T-helper 2 cell treated with Interferon-gamma antibody and Interleukin-4, amounts not matched to agents 5 μg/mL and 100 μg/mL, for 36 hours (primary cell): ENCODE results near the gene RNASE13.
A peak's percentile ranks its signal among the peaks of the same experiment; 100 is the strongest.
"Not testable (repeated sequence)": the region's sequence is repeated elsewhere in the genome, so short reads cannot be mapped to it uniquely, and the experiment has no call there.

Experiments used
- DNase-seq: peaks from one replicate; pipeline ENCODE4 v3.0.0; 2021; ENCODE audit warnings: low spot score
- H3K27ac Mint-ChIP-seq: one replicate; pipeline ENCODE4 v1.8.0; 2021; ENCODE audit warnings: mild to moderate bottlenecking, mixed read lengths
- H3K27me3 Mint-ChIP-seq: one replicate; pipeline ENCODE4 v1.8.0; 2021; ENCODE audit warnings: low read depth, mixed read lengths
- H3K36me3 Mint-ChIP-seq: one replicate; pipeline ENCODE4 v1.8.0; 2021; ENCODE audit warnings: low read depth, mixed read lengths
- H3K4me1 Mint-ChIP-seq: one replicate; pipeline ENCODE4 v1.8.0; 2021; ENCODE audit warnings: low read depth, mixed read lengths
- H3K4me3 Mint-ChIP-seq: one replicate; pipeline ENCODE4 v1.8.0; 2022; ENCODE audit warnings: mild to moderate bottlenecking, moderate library complexity, mixed read lengths
- H3K9me3 Mint-ChIP-seq: one replicate; pipeline ENCODE4 v1.8.0; 2021; ENCODE audit warnings: mixed read lengths

RNASE13 gene

DNA sequence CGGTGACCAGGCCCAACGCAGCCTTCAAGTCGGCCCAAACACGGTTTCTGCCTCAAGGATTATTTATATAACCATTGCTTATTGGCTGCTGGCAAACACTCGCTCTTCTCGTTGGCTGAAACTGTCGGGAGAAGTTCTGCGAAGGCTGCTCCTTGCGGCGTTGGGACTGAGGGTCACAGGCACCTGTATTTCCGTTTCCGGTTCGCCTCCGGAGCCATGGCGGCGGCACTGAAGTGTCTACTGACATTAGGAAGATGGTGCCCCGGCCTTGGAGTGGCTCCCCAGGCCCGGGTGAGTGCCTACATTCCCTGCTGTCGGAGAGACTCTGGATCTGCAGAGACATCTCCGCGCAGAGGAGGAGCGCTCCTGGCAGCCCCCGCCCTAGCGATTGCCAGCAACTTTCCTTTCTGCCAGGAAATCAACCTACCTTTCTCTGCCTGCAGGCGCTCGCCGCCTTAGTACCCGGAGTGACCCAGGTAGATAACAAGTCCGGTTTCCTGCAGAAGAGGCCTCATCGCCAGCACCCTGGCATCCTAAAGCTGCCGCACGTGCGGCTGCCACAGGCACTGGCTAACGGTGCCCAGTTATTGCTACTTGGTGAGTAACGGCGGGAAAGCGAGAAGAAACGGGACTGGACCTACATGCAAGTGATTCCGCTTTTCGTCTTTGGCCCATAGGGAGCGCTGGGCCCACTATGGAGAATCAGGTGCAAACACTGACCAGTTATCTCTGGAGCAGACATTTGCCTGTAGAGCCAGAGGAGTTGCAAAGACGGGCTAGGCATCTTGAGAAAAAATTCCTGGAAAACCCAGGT, 44.6 kb downstream of the RNASE13 start, which contains the start of gene METTL17:
METTL17 (plus strand) TSS at position 194 of the 814 bp plus-strand sequence; CDS start at position 217, 23 bp downstream.
- Mint-ChIP-seq H3K27ac (peak within 1 kb of the TSS; percentile 85), H3K36me3 (peaks cover 27% of the 10 kb centered on the region), H3K4me3 (peak within 1 kb of the TSS; percentile 93), H3K27me3 (no peaks in the 10 kb centered on the region), H3K4me1 (peaks cover 11% of the 10 kb centered on the region), H3K9me3 (no peaks in the 10 kb centered on the region)
- DNase-seq: peak; percentile 90

DNA sequence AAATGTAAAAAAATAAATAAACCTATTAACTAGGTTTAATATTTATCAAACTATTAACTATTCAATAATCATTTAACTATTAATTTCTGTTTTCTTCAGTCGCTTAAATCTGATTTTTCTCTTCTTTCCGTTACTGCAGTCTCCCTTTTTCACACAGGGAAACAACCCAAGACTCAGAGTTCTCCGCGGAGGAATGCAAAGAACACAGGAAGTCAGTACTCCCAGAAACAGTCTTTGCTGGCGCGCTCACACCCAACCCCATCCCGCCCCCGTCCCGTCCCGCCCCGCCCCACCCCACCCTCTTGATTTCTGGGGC, 45.2 kb downstream of the RNASE13 start:
- peak overlapping the region; percentile 93 for H3K4me3 Mint-ChIP-seq
- H3K9me3 Mint-ChIP-seq: no peaks in the 10 kb centered on the region
- no peak for DNase-seq
- peaks cover 11% of the 10 kb centered on the region for H3K4me1 Mint-ChIP-seq
- H3K36me3 Mint-ChIP-seq: peaks cover 22% of the 10 kb centered on the region
- H3K27ac Mint-ChIP-seq: peak overlapping the region; percentile 85
- H3K27me3 Mint-ChIP-seq: no peaks in the 10 kb centered on the region

DNA sequence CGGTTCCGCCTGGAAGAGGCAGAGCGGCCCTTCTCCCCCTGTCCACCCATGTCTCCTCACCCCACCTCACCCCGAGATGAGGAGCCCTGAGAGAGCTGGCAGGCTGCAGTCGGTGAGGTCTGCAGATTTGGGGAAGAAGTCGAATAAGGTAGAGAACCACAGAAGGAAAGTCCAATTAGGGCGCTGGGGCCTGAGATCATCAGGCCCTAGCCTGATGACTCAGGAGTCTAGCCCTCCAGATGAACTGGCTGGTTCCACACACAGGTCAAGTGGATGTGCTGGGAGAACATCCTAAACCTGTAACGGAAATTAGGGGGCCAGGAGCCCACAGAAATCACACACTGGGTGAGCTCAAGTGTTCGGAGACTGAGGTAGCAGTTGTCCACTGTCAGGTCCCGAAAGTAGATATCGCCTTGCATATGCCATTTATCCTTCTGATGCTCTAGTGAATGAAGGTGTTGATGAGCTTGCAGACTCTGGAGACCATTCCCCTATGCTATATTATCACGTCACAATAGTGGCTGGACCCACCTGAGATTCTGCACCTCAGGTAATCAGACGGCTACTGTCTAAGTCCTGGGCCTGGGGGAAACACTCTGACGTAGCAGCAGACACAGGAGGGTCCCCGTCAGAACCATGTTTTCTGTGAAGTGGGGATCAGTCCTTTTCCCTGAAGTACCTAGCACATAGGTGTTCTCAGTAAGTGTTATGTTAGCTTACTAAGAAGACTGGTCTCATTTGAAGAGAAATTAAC, 45.7 kb downstream of the RNASE13 start:
- Mint-ChIP-seq H3K36me3 (peaks cover 18% of the 10 kb centered on the region), H3K4me1 (peaks cover 11% of the 10 kb centered on the region), H3K27me3 (no peaks in the 10 kb centered on the region), H3K4me3 (peak overlapping the region; percentile 30), H3K9me3 (no peaks in the 10 kb centered on the region), H3K27ac (no peak overlapping the region)
- DNase-seq: no peak

DNA sequence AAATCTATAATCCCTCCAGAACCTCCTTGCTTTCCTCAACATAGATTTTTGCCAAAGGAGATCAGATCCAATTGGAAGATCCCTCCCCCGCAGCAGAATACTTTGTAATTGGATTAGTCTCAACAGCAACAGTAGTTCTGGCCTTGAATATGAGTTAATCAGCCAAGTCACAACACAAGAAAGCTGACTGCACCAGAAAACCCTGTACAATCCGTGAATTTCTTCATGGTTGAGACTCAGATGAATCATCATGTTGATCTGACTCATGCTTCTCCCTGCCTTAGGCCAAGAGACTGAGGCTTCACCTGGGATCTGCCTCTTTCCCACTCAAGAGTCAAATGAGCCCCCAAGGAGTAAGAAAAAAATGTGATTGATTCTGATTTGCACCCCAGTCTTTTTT, 47.8 kb downstream of the RNASE13 start:
- Mint-ChIP-seq H3K27me3 (peaks cover 3% of the 10 kb centered on the region), H3K36me3 (peaks cover 5% of the 10 kb centered on the region), H3K4me1 (peaks cover 8% of the 10 kb centered on the region), H3K9me3 (no peaks in the 10 kb centered on the region), H3K4me3 (no peak overlapping the region), H3K27ac (no peak overlapping the region)
- no peak for DNase-seq

DNA sequence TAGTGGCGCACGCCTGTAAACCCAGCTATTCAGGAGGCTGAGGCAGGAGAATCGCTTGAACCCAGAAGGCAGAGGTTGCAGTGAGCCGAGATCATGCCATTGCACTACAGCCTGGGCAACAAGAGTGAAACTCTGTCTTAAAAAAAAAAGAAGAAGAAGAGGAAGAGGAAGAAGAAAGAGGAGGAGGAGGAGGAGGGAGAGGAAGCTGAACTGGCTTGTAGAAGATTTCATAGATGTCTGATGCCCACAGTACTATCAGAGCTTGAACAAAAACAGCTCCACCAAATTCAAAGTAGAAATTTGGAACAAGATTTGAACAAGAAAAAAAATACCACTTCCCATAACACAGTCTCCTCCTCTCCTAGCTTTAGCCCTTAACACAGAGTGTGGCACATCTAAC, 49.0 kb downstream of the RNASE13 start:
- not testable (repeated sequence) for H3K4me1 Mint-ChIP-seq

More for the DNA sequence above, 49.0 kb downstream of the RNASE13 start:
- H3K27me3 Mint-ChIP-seq, H3K27ac Mint-ChIP-seq, DNase-seq, H3K4me3 Mint-ChIP-seq, H3K36me3 Mint-ChIP-seq, H3K9me3 Mint-ChIP-seq: not testable (repeated sequence)
